OCI-LY1 (cell line): ENCODE measurements around the gene KCNH3.

Source experiments
- H2AFZ ChIP-seq: fragments of 200-600 bp; sonication (generic), shearing (Covaris generic); 2 replicates; pipeline ENCODE4 v1.6.0; 2014; ENCODE audit warnings: antibody characterized with exemption, mild to moderate bottlenecking, low read length
- H3F3A ChIP-seq: fragments of 200-600 bp; sonication (generic), shearing (Covaris generic); 2 replicates; pipeline ENCODE4 v1.6.0; 2014; ENCODE audit warnings: mild to moderate bottlenecking, antibody characterized with exemption, low read length, moderate library complexity; ENCODE audit not compliant: insufficient read depth
- H3K27ac ChIP-seq: fragments of 200-600 bp; sonication (generic); 2 replicates; pipeline ENCODE4 v1.5.1; 2014; ENCODE audit warnings: low read length, mixed run types, mild to moderate bottlenecking, low read depth; ENCODE audit not compliant: poor library complexity, severe bottlenecking
- H3K27me3 ChIP-seq: fragments of 200-600 bp; sonication (generic); 2 replicates; pipeline ENCODE4 v1.6.0; 2014; ENCODE audit warnings: antibody characterized with exemption, mild to moderate bottlenecking, low read length, moderate library complexity; ENCODE audit not compliant: insufficient read depth
- H3K36me3 ChIP-seq: fragments of 200-600 bp; sonication (generic); 2 replicates; pipeline ENCODE4 v1.6.1; 2014; ENCODE audit warnings: mild to moderate bottlenecking, antibody characterized with exemption, low read length, moderate library complexity, mixed read lengths; ENCODE audit not compliant: insufficient read depth
- H3K4me1 ChIP-seq: fragments of 200-600 bp; sonication (generic); 2 replicates; pipeline ENCODE4 v1.5.1; 2014; ENCODE audit warnings: mild to moderate bottlenecking, low read length, moderate library complexity; ENCODE audit not compliant: insufficient read depth, severe bottlenecking
- H3K4me2 ChIP-seq: fragments of 200-600 bp; sonication (generic), shearing (Covaris generic); 2 replicates; pipeline ENCODE4 v1.6.1; 2014; ENCODE audit warnings: low read length
- H3K4me3 ChIP-seq: fragments of 200-600 bp; sonication (generic); 2 replicates; pipeline ENCODE4 v1.5.1; 2014; ENCODE audit warnings: low read length, low read depth, mild to moderate bottlenecking, mixed read lengths; ENCODE audit not compliant: poor library complexity, severe bottlenecking
- H3K79me2 ChIP-seq: fragments of 200-600 bp; shearing (Covaris generic); 2 replicates; pipeline ENCODE4 v1.6.1; 2016; ENCODE audit warnings: mixed run types, low read length, mixed read lengths; ENCODE audit not compliant: insufficient read depth
- H3K9ac ChIP-seq: fragments of 200-600 bp; sonication (generic), shearing (Covaris generic); 2 replicates; pipeline ENCODE4 v1.6.1; 2014; ENCODE audit warnings: mild to moderate bottlenecking, low read length, mixed read lengths
- H3K9me2 ChIP-seq: fragments of 200-600 bp; sonication (generic), shearing (Covaris generic); 2 replicates; pipeline ENCODE4 v1.6.1; 2014; ENCODE audit warnings: low read depth, mild to moderate bottlenecking, low read length, mixed read lengths
- H3K9me3 ChIP-seq: fragments of 200-600 bp; shearing (Covaris generic); 2 replicates; pipeline ENCODE4 v1.6.1; 2014; ENCODE audit warnings: low read length, mixed read lengths
- H4K20me1 ChIP-seq: fragments of 200-600 bp; sonication (generic), shearing (Covaris generic); 2 replicates; pipeline ENCODE4 v1.6.0; 2016; ENCODE audit warnings: mild to moderate bottlenecking, low read length; ENCODE audit not compliant: insufficient read depth
- CTCF ChIP-seq: fragments of 200-600 bp; sonication (generic), shearing (Covaris generic); IDR thresholded peaks from 2 replicates; pipeline ENCODE4 v1.5.1; 2017; ENCODE audit warnings: mild to moderate bottlenecking, antibody characterized with exemption, low read length, moderate library complexity, mixed read lengths
- EZH2 ChIP-seq: fragments of 200-600 bp; sonication (generic), shearing (Covaris generic); IDR thresholded peaks from 2 replicates; pipeline ENCODE4 v1.8.0; 2017; ENCODE audit warnings: borderline replicate concordance, mixed run types, mild to moderate bottlenecking, antibody characterized with exemption, low read length, moderate library complexity, mixed read lengths

KCNH3 gene

GRCh38 chr12:49519574-49519936, 19.3 kb upstream of the KCNH3 start:
- H3K36me3 ChIP-seq: peaks cover 27% of the 10 kb centered on the region
- no peak overlapping the region for H3K4me2 ChIP-seq
- no peaks in the 10 kb centered on the region for H3F3A ChIP-seq
- H3K9ac ChIP-seq: no peak overlapping the region
- H3K9me2 ChIP-seq: no peaks in the 10 kb centered on the region
- no peaks in the 10 kb centered on the region for H3K9me3 ChIP-seq
- H3K27me3 ChIP-seq: no peaks in the 10 kb centered on the region
- H3K4me3 ChIP-seq: no peak overlapping the region
- no peaks in the 10 kb centered on the region for H4K20me1 ChIP-seq
- no peak overlapping the region for H3K27ac ChIP-seq
- H2AFZ ChIP-seq: no peak overlapping the region
- no peak for TF ChIP-seq CTCF
- TF ChIP-seq EZH2: no peak
- H3K79me2 ChIP-seq: no peaks in the 10 kb centered on the region
- peaks cover 3% of the 10 kb centered on the region for H3K4me1 ChIP-seq

GRCh38 chr12:49521389-49521788, 17.4 kb upstream of the KCNH3 start:
- no peaks in the 10 kb centered on the region for H4K20me1 ChIP-seq
- H3K9me3 ChIP-seq: no peaks in the 10 kb centered on the region
- TF ChIP-seq CTCF: no peak
- no peak for TF ChIP-seq EZH2
- peaks cover 3% of the 10 kb centered on the region for H3K4me1 ChIP-seq
- no peak overlapping the region for H3K4me3 ChIP-seq
- no peaks in the 10 kb centered on the region for H3K9me2 ChIP-seq
- no peaks in the 10 kb centered on the region for H3K27me3 ChIP-seq
- no peak overlapping the region for H3K27ac ChIP-seq
- no peaks in the 10 kb centered on the region for H3F3A ChIP-seq
- H3K36me3 ChIP-seq: peaks cover 39% of the 10 kb centered on the region
- no peaks in the 10 kb centered on the region for H3K79me2 ChIP-seq
- no peak overlapping the region for H3K9ac ChIP-seq
- H3K4me2 ChIP-seq: no peak overlapping the region
- H2AFZ ChIP-seq: no peak overlapping the region

GRCh38 chr12:49524660-49525324, 14.0 kb upstream of the KCNH3 start:
- Histone ChIP-seq H3K4me1 (peaks cover 3% of the 10 kb centered on the region), H3F3A (no peaks in the 10 kb centered on the region), H3K79me2 (no peaks in the 10 kb centered on the region), H3K27ac (no peak overlapping the region), H4K20me1 (no peaks in the 10 kb centered on the region), H3K9me2 (no peaks in the 10 kb centered on the region), H3K4me3 (no peak overlapping the region), H3K4me2 (no peak overlapping the region), H3K9me3 (no peaks in the 10 kb centered on the region), H3K36me3 (peaks cover 41% of the 10 kb centered on the region), H3K27me3 (no peaks in the 10 kb centered on the region), H2AFZ (no peak overlapping the region), H3K9ac (no peak overlapping the region)
- TF ChIP-seq CTCF (no peak), EZH2 (no peak)
